H1 (cell line): ENCODE results near the gene DDX51. TPM values are rescaled to one million over a fixed set of nuclear protein-coding genes. Genes with fewer than 3 reads are reported as not detected.

ENCODE experiments used
- CTCF ChIA-PET: fragments of 300-600 bp; sonication (Branson Sonifier 250); formaldehyde crosslinking; loops from one replicate; lab custom pipeline; 2021; ENCODE audit not compliant: partially characterized antibody; lab: Charles Lee
- POLR2A ChIA-PET: fragments of 300-600 bp; sonication (Branson Sonifier 250); formaldehyde crosslinking; loops from one replicate; lab custom pipeline; 2021; ENCODE audit warnings: inconsistent platforms; ENCODE audit not compliant: partially characterized antibody; lab: Charles Lee
- DNase-seq, 2 experiments: peaks; one replicate each; pipeline versions ENCODE4 v3.0.0 to v3.0.0-alpha.2; 2010 to 2022; ENCODE audit warnings: low spot score in 2 of 2, low read depth in 1 of 2, mixed read lengths in 1 of 2
- FAIRE-seq: peaks from 2 replicates; lab custom pipeline; 2011; peaks lifted over from hg19 to GRCh38; lab: Jason Lieb, UNC
- H2AFZ ChIP-seq: 2 replicates; pipeline ENCODE4 v1.8.1; 2012; ENCODE audit warnings: low read length, inconsistent platforms
- H2AK5ac ChIP-seq: 2 replicates; pipeline ENCODE4 v1.6.1; 2013; ENCODE audit warnings: low read depth, low read length
- H2BK120ac ChIP-seq: replicated peaks from 2 replicates; pipeline ENCODE3; 2013; ENCODE audit warnings: low read depth, low read length, inconsistent platforms
- H2BK12ac ChIP-seq: 2 replicates; pipeline ENCODE4 v1.6.1; 2013; ENCODE audit warnings: low read depth, low read length
- H2BK15ac ChIP-seq: 2 replicates; pipeline ENCODE4 v1.6.1; 2013; ENCODE audit warnings: low read length
- H2BK20ac ChIP-seq: 2 replicates; pipeline ENCODE4 v1.6.1; 2013; ENCODE audit warnings: low read length
- H2BK5ac ChIP-seq: 2 replicates; pipeline ENCODE4 v1.6.1; 2013; ENCODE audit warnings: low read depth, low read length
- H3K14ac ChIP-seq: 2 replicates; pipeline ENCODE4 v1.6.1; 2013; ENCODE audit warnings: inconsistent platforms; ENCODE audit not compliant: insufficient read length
- H3K18ac ChIP-seq: 2 replicates; pipeline ENCODE4 v1.6.1; 2013; ENCODE audit warnings: low read length; ENCODE audit errors: extremely low read depth
- H3K23ac ChIP-seq: 2 replicates; pipeline ENCODE4 v1.6.1; 2013; ENCODE audit warnings: inconsistent platforms; ENCODE audit not compliant: insufficient read length
- H3K23me2 ChIP-seq: 2 replicates; pipeline ENCODE4 v1.6.1; 2013; ENCODE audit warnings: low read depth, low read length
- H3K27ac ChIP-seq: 2 replicates; pipeline ENCODE4 v1.6.1; 2011; ENCODE audit warnings: low read depth, low read length, inconsistent platforms
- H3K27me3 ChIP-seq, 4 experiments: replicated peaks in 1 of 4; 1 replicate in 1 of 4; 2 replicates in 3 of 4; pipeline versions ENCODE4 v1.6.1 to v1.8.1; 2011 to 2013; ENCODE audit warnings: low read length in 3 of 4, mild to moderate bottlenecking in 3 of 4, inconsistent platforms in 2 of 4, mixed read lengths in 2 of 4, moderate library complexity in 1 of 4; ENCODE audit not compliant: control insufficient read depth in 3 of 4, insufficient read depth in 3 of 4; ENCODE audit errors: extremely low read depth in 1 of 4
- H3K36me3 ChIP-seq, 4 experiments: 2 replicates each; pipeline versions ENCODE4 v1.6.1 to v1.8.1; 2011 to 2013; ENCODE audit warnings: mild to moderate bottlenecking in 4 of 4, low read length in 3 of 4, moderate library complexity in 2 of 4, control low read depth in 1 of 4, inconsistent platforms in 1 of 4; ENCODE audit not compliant: insufficient read depth in 4 of 4, control insufficient read depth in 2 of 4
- H3K4ac ChIP-seq: replicated peaks from 2 replicates; pipeline ENCODE3; 2013; ENCODE audit warnings: low read length, low read depth, mixed read lengths, inconsistent platforms; ENCODE audit not compliant: insufficient read length
- H3K4me1 ChIP-seq, 4 experiments: replicated peaks in 1 of 4; 1 replicate in 1 of 4; 2 replicates in 3 of 4; pipeline versions ENCODE4 v1.6.1 to v1.8.1; 2011 to 2013; ENCODE audit warnings: low read length in 3 of 4, inconsistent platforms in 2 of 4, mixed read lengths in 1 of 4; ENCODE audit not compliant: insufficient read depth in 4 of 4, control insufficient read depth in 3 of 4
- H3K4me2 ChIP-seq, 2 experiments: 2 replicates each; pipeline versions ENCODE4 v1.6.1 to v1.8.1; 2011 to 2013; ENCODE audit warnings: low read depth in 2 of 2, low read length in 2 of 2, control low read depth in 1 of 2, inconsistent platforms in 1 of 2, mild to moderate bottlenecking in 1 of 2; ENCODE audit not compliant: insufficient read depth in 1 of 2
- H3K4me3 ChIP-seq, 4 experiments: fragments of 200-600, 300-600 bp in 1 of 4; sonication (generic), shearing (Covaris generic), sonication (Bioruptor Twin) in 1 of 4; 2 replicates each; pipeline versions ENCODE4 v1.5.1 to v1.8.1; 2011 to 2016; ENCODE audit warnings: low read length in 4 of 4, low read depth in 3 of 4, control low read depth in 2 of 4, inconsistent platforms in 2 of 4, mild to moderate bottlenecking in 2 of 4, mixed read lengths in 1 of 4, moderate library complexity in 1 of 4; ENCODE audit not compliant: insufficient read depth in 2 of 4; ENCODE audit errors: extremely low read depth in 1 of 4
- H3K56ac ChIP-seq: replicated peaks from 2 replicates; pipeline ENCODE3; 2013; ENCODE audit warnings: low read depth, mild to moderate bottlenecking, mixed read lengths, low read length, inconsistent platforms; ENCODE audit not compliant: insufficient read length
- H3K79me1 ChIP-seq: 2 replicates; pipeline ENCODE4 v1.6.1; 2013; ENCODE audit warnings: low read depth, low read length, control low read depth
- H3K79me2 ChIP-seq, 2 experiments: 2 replicates each; pipeline versions ENCODE4 v1.6.1 to v1.8.1; 2012 to 2013; ENCODE audit warnings: low read length in 2 of 2, mild to moderate bottlenecking in 2 of 2, inconsistent platforms in 1 of 2; ENCODE audit not compliant: insufficient read depth in 2 of 2, control insufficient read depth in 1 of 2
- H3K9ac ChIP-seq, 4 experiments: replicated peaks in 1 of 4; 1 replicate in 1 of 4; 2 replicates in 3 of 4; pipeline versions ENCODE4 v1.6.1 to v1.8.1; 2011 to 2013; ENCODE audit warnings: low read depth in 3 of 4, low read length in 3 of 4, control low read depth in 2 of 4, mild to moderate bottlenecking in 2 of 4, moderate library complexity in 2 of 4, inconsistent platforms in 1 of 4; ENCODE audit errors: extremely low read depth in 1 of 4
- H3K9me3 ChIP-seq, 2 experiments: 2 replicates each; pipeline versions ENCODE4 v1.6.1 to v1.8.1; 2012 to 2013; ENCODE audit warnings: mild to moderate bottlenecking in 2 of 2, moderate library complexity in 2 of 2, control low read depth in 1 of 2, inconsistent platforms in 1 of 2, low read depth in 1 of 2, low read length in 1 of 2, mixed read lengths in 1 of 2; ENCODE audit not compliant: insufficient read depth in 2 of 2
- H4K20me1 ChIP-seq, 2 experiments: replicated peaks in 1 of 2; 2 replicates each; pipeline versions ENCODE3 to v1.8.1; 2011 to 2013; ENCODE audit warnings: inconsistent platforms in 2 of 2, low read length in 2 of 2, mild to moderate bottlenecking in 1 of 2; ENCODE audit not compliant: insufficient read depth in 2 of 2, control insufficient read depth in 1 of 2
- H4K5ac ChIP-seq: 2 replicates; pipeline ENCODE4 v1.6.1; 2013; ENCODE audit warnings: low read length, low read depth, mixed read lengths, inconsistent platforms; ENCODE audit not compliant: insufficient read length
- H4K8ac ChIP-seq: 2 replicates; pipeline ENCODE4 v1.8.0; 2013; ENCODE audit warnings: mild to moderate bottlenecking, moderate library complexity, low read length, inconsistent platforms; ENCODE audit not compliant: insufficient read depth; ENCODE audit errors: extremely low read depth
- H4K91ac ChIP-seq: replicated peaks from 2 replicates; pipeline ENCODE3; 2013; ENCODE audit warnings: low read length, mixed read lengths, inconsistent platforms; ENCODE audit not compliant: insufficient read length
- POLR2AphosphoS5 ChIP-seq: IDR thresholded peaks from 2 replicates; pipeline ENCODE4 v1.6.1; 2011; ENCODE audit warnings: low read depth, low read length
- WGBS, 2 experiments: shearing (Covaris generic) in 1 of 2; methylation state at CpG; one replicate each; pipeline versions ENCODE4 v1.1.6 to v1.1.7; 2013 to 2015; ENCODE audit warnings: low lambda C conversion rate in 2 of 2, mixed read lengths in 2 of 2, inconsistent platforms in 1 of 2, low coverage in 1 of 2, missing lambda C conversion rate in 1 of 2; ENCODE audit not compliant: insufficient replicate concordance in 2 of 2, insufficient coverage in 1 of 2, insufficient read length in 1 of 2; ENCODE audit errors: extremely low coverage in 1 of 2, missing lambda C conversion rate in 1 of 2; 5-methylcytosine and 5-hydroxymethylcytosine counted together
- polyA plus RNA-seq, 7 experiments: library from polyadenylated mRNA; depleted of rRNA in 3 of 7; stranded (reverse) in 5 of 7; unstranded in 2 of 7; fragments of >200 nt in 5 of 7; fragments of 200-250 nt in 2 of 7; gene quantifications; 1 replicate in 5 of 7; 2 replicates in 1 of 7; 4 replicates in 1 of 7; pipeline versions ENCODE4 v1.2.1 to v1.2.3, GENCODE V29; 2011 to 2013; ENCODE audit warnings: missing spikeins in 2 of 7, mixed read lengths in 2 of 7
- total RNA-seq: library from RNA; stranded (reverse); fragmentation: NEBNext Ultra II Directional; extraction: Animal tissue kit (Norgen Biotek cat#: 25700); gene quantifications from 2 replicates; pipeline ENCODE4 v1.2.1, GENCODE V29; 2021

DDX51 gene
- total and polyA plus RNA-seq, 2 of the 8 experiments (the other 6 are each of a cell fraction or from before 2014, with no cell fraction given): 11.2 to 24.4 TPM

- FAIRE-seq (no peak), DNase-seq (no peak)
- no peaks in the 10 kb centered on the region for H3K79me2 ChIP-seq
- no peaks in the 10 kb centered on the region for H3K79me1 ChIP-seq
- peak overlapping the region; percentile 88; the same call in 1 of the 2 replicates for H2BK15ac ChIP-seq
- ChIA-PET POLR2A (interaction anchor here (0.9 to 1.2 kb wide), 3 partner anchors 8 to 21 kb away, joined by 3 to 6 read pairs (median 3); no protein-coding TSS in a partner anchor), CTCF (interaction anchor here (0.6 to 1.2 kb wide), 7 partner anchors 10 to 264 kb away, joined by 3 to 4 read pairs (median 3); no protein-coding TSS in a partner anchor)
- no peak overlapping the region for H3K56ac ChIP-seq
- H3K23ac ChIP-seq: no peak overlapping the region
- H3K27ac ChIP-seq: no peak overlapping the region
- H2AFZ ChIP-seq: no peak overlapping the region; the same call in 1 of the 2 replicates
- H3K14ac ChIP-seq: no peak overlapping the region
- no peaks in the 10 kb centered on the region for H3K36me3 ChIP-seq
- no peak for TF ChIP-seq POLR2AphosphoS5
- no peak overlapping the region for H2BK20ac ChIP-seq
- H3K4me2 ChIP-seq: peak overlapping the region; percentile 77 to 97
- peaks cover 0 to 13% (median 8%) of the 10 kb centered on the region in 4 experiments; a peak in 5 of 7 replicates for H3K4me1 ChIP-seq
- no peak overlapping the region for H2BK5ac ChIP-seq
- peak overlapping the region; percentile 42 to 66 (median 42) for H3K4me3 ChIP-seq
- no peak overlapping the region for H4K5ac ChIP-seq
- H3K23me2 ChIP-seq: peaks cover 7% of the 10 kb centered on the region; the same call in 1 of the 2 replicates
- no peak overlapping the region for H3K18ac ChIP-seq
- H3K27me3 ChIP-seq: peaks cover 4 to 75% (median 43%) of the 10 kb centered on the region in 4 experiments
- H3K9me3 ChIP-seq: peaks cover 10 to 20% of the 10 kb centered on the region in 2 experiments
- no peak overlapping the region for H2BK120ac ChIP-seq
- no peak overlapping the region for H4K8ac ChIP-seq
- H2BK12ac ChIP-seq: no peak overlapping the region
- peak overlapping the region; percentile 44 for H4K91ac ChIP-seq
- WGBS, 2 experiments: 19% methylated on average over 12 of the region's 20 CpGs; no CpG with 5 or more reads in 1 of the 2 experiments
- no peak overlapping the region for H2AK5ac ChIP-seq
- H3K9ac ChIP-seq: no peak overlapping the region; a peak in 2 of 7 replicates
- peaks cover 0 to 2% of the 10 kb centered on the region in 2 experiments for H4K20me1 ChIP-seq
- peak overlapping the region; percentile 57 for H3K4ac ChIP-seq
Observed at GRCh38 chr12:132188916-132189325, 44.8 kb upstream of the DDX51 start.
